ENCODE results near the gene CYSRT1. TPM values are rescaled to one million over a fixed set of nuclear protein-coding genes. Genes with fewer than 3 reads are reported as not detected.

CYSRT1 gene
- total RNA-seq, 1 donor from 2014 or later: not detected

DNA sequence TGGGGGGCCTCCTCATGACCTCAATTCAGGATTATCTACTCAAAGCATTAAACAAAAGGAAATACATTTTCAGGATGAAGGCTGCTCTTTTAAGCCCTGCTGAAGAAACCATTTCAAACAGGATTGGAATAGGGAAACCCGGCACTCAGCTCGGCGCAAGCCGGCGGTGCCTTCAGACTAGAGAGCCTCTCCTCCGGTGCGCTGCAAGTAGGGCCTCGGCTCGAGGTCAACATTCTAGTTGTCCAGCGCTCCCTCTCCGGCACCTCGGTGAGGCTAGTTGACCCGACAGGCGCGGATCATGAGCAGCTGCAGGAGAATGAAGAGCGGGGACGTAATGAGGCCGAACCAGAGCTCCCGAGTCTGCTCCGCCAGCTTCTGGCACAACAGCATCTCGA, 20.2 kb upstream of the CYSRT1 start:
- intact Hi-C loops (cut with DNase I): loop anchor here (2.0 kb wide), 1 partner anchor 16 kb away; the partner anchor contains the start of genes ANAPC2 and SSNA1
- DNase-seq (ENCODE audit: low spot score): no peak

DNA sequence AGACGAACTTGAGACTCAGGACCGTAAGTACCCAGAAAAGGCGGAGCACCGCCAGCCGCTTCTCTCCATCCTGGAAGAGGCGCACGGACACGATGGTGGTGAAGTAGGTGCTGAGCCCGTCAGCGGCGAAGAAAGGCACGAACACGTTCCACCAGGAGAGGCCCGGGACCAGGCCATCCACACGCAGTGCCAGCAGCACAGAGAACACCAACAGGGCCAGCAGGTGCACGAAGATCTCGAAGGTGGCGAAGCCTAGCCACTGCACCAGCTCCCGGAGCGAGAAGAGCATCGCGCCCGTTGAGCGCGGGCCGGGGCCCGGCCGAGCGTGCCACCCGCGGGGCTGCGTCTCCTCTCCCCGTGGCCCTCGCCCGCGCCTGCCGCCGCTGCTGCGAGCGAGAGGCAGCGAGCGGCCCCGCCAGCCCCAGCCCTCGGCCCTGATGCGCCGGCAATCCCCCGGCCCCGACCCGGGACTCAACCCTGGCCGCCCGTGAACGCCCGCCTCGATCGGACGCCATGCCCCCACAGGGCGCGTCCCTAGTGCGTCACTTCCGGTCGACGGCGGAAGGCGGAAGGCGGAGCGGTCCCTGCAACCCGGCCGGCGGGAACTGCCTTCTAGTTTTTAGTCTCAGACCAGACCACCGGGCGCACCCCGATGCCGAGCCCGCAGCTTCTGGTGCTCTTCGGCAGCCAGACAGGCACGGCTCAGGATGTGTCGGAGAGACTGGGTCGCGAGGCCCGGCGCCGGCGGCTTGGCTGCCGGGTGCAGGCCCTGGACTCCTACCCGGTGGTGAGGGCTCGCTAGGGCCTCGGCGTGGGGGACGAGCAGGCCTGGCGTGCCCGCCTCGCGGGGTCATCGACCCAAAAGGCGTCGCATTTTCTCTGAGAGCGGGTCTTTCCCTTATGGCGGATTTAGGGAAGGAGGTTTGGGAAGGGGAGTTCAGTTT, 19.6 kb upstream of the CYSRT1 start, which contains the start of the genes NDOR1 and TMEM203:
TSS of gene NDOR1 (plus strand) at position 575 of the 944 bp plus-strand sequence. CDS start at position 653, 78 bp downstream.
TSS of gene TMEM203 (minus strand) at position 523 of the 944 bp plus-strand sequence. CDS start at position 289, 234 bp downstream.
- DNase-seq (ENCODE audit: low spot score): peak; percentile 97
- intact Hi-C loops (cut with DNase I): loop anchor here (2.0 kb wide), 1 partner anchor 17 kb away; the partner anchor contains the start of genes ANAPC2 and SSNA1

DNA sequence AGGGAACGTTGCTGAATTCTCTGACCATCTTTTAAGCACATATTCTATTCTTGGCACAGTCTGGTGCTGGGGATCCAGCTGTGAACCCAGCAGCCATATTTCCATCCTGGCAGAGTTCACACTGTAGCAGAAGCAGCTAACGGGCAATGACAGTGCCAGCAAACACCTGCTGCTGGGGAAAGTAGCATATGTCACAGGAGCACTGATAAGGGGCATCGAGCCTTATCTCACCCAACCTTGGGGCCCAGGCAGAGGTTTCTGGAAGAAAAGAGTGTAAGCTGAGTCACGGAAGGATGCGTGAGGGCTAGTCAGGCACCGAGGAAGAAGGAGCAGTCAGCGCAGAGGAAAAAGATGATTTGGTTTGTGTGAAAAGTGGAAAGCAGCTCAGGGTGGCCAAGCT, 18.4 kb upstream of the CYSRT1 start:
- intact Hi-C loops (cut with DNase I): no loop called here
- DNase-seq (ENCODE audit: low spot score): no peak

DNA sequence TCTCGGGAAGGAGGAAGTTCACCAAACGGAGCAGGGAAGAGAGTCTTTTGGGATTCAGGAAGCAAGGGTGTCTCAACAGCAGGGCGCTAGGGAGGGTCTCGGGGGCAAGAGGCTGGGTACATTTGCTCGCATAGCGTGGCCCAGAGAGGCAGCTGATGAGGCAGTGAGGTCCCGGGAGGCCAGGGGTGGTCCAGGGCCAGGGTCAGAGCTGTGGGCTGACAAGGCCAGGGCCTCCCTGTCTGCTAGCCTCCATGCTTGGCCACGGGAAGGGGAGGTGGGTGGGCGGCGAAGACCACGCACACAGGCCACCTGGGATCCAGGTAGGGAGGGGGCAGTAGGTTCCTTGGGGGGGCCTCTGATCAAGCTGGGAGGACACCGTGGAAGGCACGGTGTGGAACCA, 13.4 kb upstream of the CYSRT1 start:
- intact Hi-C loops (cut with DNase I): no loop called here
- no peak for DNase-seq (ENCODE audit: low spot score)

DNA sequence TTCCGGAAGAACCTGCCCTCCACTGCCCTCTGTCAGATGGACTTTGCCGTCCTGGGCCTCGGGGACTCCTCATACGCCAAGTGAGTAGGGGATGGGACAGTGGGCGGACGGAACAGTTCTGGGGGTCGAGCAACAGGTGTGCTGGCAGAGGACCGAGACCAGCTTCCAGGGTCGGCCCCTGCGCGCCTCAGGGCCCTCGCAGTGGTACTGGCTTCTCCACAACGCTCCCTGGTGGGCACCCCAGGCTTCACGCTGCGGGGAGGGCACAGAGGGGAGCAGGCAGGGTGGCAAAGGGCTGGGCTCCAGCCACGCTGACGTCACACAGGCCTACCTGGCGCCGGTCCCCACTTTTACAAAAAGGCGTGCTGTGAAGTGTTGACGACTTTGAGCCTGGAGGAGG, 12.5 kb upstream of the CYSRT1 start:
- no peak for DNase-seq (ENCODE audit: low spot score)
- intact Hi-C loops (cut with DNase I): no loop called here

DNA sequence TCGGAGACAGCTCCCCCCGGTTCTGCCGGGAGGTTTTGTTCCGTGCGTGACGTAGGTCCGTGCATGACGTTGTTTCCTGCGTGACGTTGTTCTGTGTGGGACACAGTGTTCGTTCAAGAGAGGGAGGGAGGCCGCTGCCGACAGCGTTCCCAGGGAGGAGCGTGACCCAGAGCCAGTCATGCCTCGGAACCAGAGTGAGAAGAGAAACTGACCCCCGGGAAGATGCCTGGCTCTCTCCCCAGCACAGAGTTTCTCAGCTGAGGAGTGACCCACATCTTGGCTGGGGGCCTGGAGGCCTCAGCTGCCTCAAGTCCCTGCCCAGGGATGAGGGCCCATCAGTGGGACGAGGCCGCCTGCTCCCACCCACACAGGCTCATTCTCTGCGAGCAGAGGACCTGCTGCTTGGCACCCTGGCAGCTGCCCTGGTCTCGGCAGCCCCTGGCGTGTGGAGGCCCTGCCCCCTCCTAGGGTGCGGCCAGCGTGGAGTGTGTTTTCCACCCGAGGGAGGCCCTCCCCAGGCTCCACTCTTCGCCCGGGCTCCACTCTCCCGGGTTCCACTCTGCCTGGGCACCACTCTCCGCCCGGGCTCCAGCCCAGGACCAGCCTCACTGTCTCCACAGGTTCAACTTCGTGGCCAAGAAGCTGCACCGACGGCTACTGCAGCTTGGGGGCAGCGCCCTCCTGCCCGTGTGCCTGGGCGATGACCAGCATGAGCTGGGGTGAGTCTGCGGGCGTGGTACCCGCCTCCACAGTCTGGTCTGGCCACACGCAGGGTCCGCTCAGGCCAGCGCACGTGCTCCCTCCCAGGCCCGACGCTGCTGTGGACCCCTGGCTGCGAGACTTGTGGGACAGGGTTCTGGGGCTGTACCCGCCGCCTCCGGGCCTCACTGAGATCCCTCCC, 11.6 kb upstream of the CYSRT1 start:
- intact Hi-C loops (cut with DNase I): no loop called here
- DNase-seq (ENCODE audit: low spot score): no peak

DNA sequence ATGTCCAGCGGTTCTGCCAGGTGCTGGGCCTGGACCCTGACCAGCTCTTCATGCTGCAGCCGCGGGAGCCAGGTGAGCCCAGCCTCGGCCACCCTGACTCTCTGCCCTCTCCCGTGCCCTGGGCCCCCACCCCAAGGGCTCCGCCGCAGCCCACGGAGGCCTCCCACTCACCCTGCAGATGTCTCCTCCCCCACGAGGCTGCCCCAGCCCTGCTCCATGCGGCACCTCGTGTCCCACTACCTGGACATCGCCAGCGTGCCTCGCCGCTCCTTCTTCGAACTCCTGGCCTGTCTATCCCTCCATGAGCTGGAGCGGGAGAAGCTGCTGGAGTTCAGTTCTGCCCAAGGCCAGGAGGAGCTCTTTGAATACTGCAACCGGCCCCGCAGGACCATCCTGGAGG, 10.4 kb upstream of the CYSRT1 start:
- intact Hi-C loops (cut with DNase I): no loop called here
- no peak for DNase-seq (ENCODE audit: low spot score)

DNA sequence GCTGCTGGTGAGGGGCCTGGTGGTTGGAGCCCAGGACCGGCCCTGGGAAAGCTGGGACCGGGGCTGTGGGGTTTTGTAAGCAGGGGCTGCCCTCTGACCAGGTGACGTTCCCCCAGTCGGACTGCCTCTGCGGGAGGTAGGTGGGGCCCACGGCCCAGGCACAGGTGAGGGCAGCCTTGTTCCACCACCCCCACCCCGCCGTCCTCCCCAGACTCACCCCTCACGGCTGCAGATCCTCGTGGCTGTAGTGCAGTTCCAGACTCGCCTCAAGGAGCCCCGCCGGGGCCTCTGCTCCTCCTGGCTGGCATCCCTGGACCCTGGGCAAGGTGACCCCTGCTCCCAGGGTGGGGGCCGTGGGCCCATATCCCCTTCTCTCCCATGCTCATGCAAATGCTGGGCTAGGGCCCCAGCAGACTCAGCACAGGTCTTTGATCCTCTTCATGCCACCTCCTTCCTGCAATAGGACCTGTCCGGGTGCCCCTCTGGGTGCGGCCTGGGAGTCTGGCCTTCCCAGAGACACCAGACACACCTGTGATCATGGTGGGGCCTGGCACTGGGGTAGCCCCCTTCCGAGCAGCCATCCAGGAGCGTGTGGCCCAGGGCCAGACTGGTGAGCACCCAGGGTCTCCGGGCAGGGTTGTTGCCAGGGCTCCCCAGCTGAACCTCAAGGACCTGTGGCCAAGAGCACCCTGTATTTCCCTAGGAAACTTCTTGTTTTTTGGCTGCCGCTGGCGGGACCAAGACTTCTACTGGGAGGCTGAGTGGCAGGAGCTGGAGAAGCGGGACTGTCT, 9.6 kb upstream of the CYSRT1 start:
- intact Hi-C loops (cut with DNase I): no loop called here
- DNase-seq (ENCODE audit: low spot score): no peak

DNA sequence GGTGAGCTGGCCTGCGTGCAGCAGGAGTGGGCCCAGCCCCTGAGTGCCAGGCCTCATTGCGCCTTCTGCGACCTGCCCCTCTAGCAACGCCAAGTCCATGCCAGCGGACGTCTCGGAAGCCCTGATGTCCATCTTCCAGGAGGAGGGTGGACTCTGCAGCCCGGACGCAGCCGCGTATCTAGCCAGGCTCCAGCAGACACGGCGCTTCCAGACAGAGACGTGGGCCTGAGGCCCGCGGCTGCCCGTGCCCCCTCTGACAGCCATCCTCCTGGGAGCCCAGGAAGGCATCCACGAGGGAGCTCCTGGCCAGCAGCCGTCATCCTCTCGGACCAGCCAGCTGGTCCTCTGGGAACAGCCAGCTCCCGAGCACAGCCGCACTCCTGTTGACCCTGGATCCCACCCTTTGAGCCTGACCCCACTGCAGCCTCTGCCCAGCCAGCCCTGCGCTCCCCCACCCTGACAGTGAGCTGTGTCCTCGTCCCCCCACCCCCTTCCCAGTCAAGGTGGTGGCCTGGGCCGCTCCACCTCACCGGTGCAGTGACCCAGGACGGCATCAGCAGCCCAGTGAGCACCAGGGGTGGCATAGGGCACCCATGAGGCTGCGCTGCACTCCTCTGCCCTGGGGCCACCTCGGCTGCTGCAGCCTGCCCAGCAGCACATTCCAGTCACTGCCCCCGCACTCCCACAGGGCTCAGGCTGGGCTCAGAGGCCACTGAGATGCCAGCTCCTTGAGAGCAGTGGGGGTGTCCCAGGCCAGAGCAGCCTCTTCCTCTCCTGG, 8.6 kb upstream of the CYSRT1 start:
- intact Hi-C loops (cut with DNase I): no loop called here
- DNase-seq (ENCODE audit: low spot score): no peak

DNA sequence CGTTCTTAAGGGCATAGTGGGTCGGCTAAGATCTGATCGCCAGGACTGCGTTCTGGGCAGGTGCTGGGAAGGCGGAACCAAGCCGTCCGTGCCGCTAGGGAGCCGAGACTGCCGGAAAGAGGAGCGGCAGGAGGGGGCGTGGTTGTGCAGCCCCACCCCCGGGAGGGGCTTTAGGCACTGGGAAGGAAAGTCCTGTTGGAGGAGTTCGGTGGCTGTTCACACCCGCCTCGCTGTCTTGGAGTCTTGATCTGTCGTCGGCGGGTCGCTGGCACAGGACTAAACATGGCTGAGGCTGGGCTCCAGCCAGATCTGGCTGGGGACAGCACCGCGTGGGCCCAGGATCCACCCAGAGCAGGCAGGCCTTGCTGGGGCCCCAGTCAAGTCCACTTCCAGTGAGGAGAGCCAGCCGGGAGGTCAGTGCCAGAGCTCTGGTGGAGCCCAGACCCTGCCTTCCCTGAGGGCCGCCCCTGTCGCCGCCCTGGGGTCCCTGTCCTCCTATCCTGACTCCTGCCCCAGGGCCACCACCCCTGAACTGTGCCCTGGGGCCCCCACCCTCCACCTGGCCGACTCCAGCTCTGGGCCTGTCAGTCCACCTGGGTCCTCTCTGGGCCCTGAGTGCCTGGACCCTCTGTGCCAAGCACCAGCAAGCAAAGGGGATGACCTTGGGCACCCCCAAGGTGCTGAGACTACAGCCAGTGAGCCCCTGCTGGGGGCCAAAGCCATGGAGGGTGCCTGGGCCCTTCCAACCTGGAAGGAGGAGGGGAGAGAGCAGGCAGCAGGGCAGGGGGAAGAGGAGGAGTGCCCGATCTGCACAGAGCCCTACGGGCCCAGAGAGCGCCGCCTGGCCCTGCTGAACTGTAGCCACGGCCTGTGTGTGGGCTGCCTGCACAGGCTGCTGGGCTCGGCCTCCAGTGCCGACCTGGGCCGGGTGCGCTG, 7.4 kb upstream of the CYSRT1 start:
- intact Hi-C loops (cut with DNase I): no loop called here
- no peak for DNase-seq (ENCODE audit: low spot score)

DNA sequence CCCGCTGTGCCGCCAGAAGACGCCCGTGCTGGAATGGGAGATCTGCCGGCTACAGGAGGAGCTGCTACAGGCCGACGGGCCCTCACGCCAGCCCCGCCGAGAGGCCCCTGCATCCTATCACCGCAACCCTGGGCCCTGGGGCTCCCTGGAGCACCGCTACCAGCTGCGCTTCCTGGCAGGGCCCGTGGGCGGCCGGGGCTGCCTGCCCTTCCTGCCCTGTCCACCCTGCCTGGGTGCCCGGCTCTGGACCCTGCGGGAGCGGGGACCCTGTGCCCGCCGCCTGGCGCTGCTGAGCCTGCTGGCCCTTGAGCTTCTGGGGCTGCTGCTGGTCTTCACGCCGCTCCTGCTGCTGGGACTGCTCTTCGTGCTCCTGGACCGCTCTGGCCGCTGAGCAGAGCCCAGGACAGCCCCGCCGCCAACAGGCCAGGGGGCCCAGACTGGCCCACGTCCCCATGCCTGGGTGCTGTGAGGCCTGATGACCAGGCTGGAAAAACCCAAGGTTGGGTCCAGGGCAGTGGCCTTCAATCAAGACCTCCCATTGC, 6.7 kb upstream of the CYSRT1 start:
- DNase-seq (ENCODE audit: low spot score): no peak
- intact Hi-C loops (cut with DNase I): no loop called here

DNA sequence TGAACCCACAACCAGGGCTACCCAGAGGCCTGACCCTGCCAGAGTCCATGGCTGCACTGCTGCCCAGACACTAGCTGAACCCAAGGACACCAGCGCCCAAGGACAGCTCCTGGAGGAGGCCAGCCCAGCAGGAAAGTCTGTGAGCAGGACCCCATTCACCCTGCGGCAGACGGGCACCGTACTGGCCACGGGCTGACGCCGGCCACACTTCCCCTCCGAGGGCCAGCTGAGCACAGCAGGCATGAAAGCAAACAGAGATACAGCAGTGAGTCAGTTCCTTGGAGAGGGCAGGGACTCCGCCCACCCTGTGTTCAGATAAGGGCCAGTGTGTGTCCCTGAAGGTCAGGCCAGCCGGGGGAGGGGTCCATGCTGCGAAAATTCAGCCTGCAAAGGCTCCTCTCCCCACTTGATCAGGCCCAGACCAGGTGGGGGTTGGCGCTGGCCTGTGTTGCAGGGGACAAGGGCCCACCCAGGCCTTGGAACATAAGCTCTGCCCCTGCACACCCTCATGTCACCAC, 6.2 kb upstream of the CYSRT1 start:
- intact Hi-C loops (cut with DNase I): no loop called here
- peak; percentile 80 for DNase-seq (ENCODE audit: low spot score)

DNA sequence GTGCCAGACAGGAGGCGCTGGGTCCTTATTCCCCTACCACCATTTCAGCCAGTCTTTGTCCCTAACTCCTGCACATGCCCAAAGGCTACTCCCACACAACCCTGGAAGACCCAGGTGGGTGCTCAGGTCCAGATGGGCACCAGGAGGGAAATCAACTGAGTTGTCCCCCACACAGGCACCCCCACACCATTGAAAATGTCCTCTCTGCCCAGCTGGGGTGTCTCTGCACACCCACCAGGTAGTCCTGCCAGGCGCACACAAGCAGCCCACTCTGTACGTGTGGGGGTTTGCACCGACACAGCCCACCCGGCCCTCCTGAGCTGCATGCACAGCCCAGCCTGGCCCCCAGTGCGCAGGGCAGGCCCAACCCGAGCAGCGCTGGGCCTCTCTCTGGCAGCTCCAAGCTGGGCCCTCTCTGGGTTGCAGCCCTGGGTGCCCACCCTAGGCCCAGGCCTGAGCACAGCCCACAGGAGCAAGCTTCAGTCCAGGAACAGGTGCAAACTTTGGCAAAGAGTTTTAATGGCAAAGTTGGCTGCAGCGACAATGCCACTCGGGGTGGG, 5.1 kb upstream of the CYSRT1 start:
- no peak for DNase-seq (ENCODE audit: low spot score)
- intact Hi-C loops (cut with DNase I): no loop called here

DNA sequence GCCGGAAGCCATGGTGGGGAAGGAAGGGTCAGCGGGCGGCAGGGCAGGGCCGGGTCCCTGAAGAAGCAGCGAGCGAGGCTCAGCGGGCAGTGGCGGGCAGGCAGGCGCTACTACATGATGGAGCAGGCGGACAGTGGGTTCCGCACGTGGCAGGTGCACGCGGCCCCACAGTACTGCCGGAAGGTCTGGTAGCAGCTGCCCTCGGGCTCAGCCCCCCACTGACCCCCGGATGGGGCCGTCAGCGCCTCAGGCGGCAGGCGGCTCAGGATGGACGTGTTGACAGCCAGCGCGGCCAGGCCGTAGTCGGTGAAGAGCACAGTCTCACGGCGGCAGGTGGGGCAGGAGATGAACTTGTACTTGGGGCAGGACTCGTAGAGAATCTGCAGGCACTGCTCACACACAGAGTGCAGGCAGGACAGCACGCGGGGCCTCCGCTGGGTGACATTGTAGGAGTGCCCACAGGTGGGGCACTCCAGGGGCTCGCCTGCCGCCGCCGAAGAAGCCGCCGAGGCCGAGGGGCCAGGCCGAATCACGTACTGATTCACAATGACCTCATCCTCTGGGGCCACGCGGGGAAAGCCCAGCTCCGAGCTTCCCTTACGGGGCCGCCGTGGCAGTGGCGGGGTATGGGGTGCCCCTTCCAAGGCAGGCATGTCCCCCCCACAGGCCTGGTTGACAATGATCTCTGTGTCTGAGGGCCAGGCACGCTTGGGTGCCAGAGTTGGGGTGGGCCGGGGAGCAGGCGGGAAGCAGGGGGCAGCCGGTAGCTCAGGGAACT, 4.5 kb upstream of the CYSRT1 start:
- no peak for DNase-seq (ENCODE audit: low spot score)
- intact Hi-C loops (cut with DNase I): no loop called here

DNA sequence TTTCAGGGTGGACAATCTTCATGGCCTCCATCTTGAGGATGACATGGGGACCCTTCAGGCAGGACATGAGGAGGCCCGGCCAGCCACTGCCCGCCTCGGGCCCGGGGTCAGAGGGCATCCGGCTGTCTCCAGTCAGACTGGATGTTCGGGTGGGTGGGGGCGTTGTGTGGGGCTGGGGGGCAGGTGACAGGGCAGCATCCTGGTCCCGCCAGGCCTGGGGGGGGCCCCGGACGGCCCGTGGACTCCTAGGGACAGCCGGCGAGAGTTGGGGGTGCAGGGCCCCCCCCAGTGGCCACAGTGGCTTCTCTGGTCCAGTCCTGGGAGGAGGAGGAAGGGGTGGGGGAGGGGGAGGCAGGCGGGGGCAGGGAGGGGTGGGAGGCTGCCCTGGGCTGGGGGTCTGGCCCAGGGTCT, 3.9 kb upstream of the CYSRT1 start:
- intact Hi-C loops (cut with DNase I): no loop called here
- no peak for DNase-seq (ENCODE audit: low spot score)
